NB4 (cell line): ENCODE data around the gene LTBP4.

Experiments
- DNase-seq: peaks from one replicate; pipeline ENCODE4 v3.0.0; 2010; ENCODE audit warnings: low read depth
- H3K4me3 ChIP-seq: one replicate; pipeline ENCODE4 v1.5.1; 2011; ENCODE audit warnings: mild to moderate bottlenecking, low read depth, low read length, moderate library complexity
- CTCF ChIP-seq: IDR thresholded peaks from one replicate; pipeline ENCODE4 v1.5.1; 2012; ENCODE audit warnings: low read depth, low read length
- MAX ChIP-seq: IDR thresholded peaks from 2 replicates; pipeline ENCODE4 v1.6.1; 2011; ENCODE audit warnings: low read depth, low read length
- MYC ChIP-seq: IDR thresholded peaks from 2 replicates; pipeline ENCODE4 v1.6.1; 2011; ENCODE audit warnings: low read depth, low read length
- POLR2A ChIP-seq: IDR thresholded peaks from 2 replicates; pipeline ENCODE4 v1.6.1; 2011; ENCODE audit warnings: mild to moderate bottlenecking; ENCODE audit not compliant: insufficient read length; ENCODE audit errors: extremely low read depth

LTBP4 gene

GRCh38 chr19:40659566-40659965, 58.4 kb downstream of the LTBP4 start:
- no peak for TF ChIP-seq POLR2A
- TF ChIP-seq MAX: no peak
- no peak for TF ChIP-seq CTCF
- no peak for TF ChIP-seq MYC
- H3K4me3 ChIP-seq: no peak overlapping the region
- no peak for DNase-seq

- H3K4me3 ChIP-seq: no peak overlapping the region
- DNase-seq: no peak
- TF ChIP-seq MAX (no peak), CTCF (no peak), MYC (no peak), POLR2A (no peak)
Observed at GRCh38 chr19:40661616-40662015, 60.4 kb downstream of the LTBP4 start.

- TF ChIP-seq POLR2A: no peak
- peak; percentile 95 for TF ChIP-seq MYC
- TF ChIP-seq MAX: peak; percentile 99
- TF ChIP-seq CTCF: peak; percentile 53
- peak overlapping the region; percentile 49 for H3K4me3 ChIP-seq
- peak; percentile 83 for DNase-seq
Observed at GRCh38 chr19:40662925-40663694, 61.9 kb downstream of the LTBP4 start.

GRCh38 chr19:40663695-40664692, 62.8 kb downstream of the LTBP4 start:
- no peak for TF ChIP-seq CTCF
- TF ChIP-seq MYC: no peak
- no peak for TF ChIP-seq POLR2A
- TF ChIP-seq MAX: no peak
- no peak overlapping the region for H3K4me3 ChIP-seq
- DNase-seq: peak; percentile 60

GRCh38 chr19:40666803-40667438, 65.8 kb downstream of the LTBP4 start:
- no peak for TF ChIP-seq MYC
- no peak for TF ChIP-seq CTCF
- no peak for DNase-seq

More at GRCh38 chr19:40666803-40667438, 65.8 kb downstream of the LTBP4 start:
- H3K4me3 ChIP-seq: no peak overlapping the region
